ENCODE data around the gene MSMP.

Gene MSMP, protein sequence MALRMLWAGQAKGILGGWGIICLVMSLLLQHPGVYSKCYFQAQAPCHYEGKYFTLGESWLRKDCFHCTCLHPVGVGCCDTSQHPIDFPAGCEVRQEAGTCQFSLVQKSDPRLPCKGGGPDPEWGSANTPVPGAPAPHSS

DNA sequence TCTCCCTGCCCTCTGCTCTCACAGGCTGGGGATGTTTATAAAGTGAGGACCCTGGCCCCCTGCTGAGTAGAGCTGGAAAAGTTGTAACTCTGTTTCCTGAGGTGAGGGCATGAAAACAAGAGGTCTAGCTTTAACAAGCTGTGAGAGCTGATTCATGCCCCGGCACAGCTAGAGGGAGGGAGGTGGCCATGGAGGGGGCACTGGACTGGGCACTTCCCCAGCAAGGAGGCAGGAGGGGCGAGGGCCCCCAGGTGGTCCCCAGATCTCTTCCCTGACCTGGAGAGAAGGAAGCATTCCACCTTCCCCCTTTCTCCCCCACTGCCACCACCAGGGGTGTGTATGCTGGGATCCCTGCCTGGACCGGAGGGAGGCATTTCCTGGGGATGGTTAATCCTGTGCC lies at the start of gene MSMP:
Gene MSMP (minus strand): TSS at position 13 of the 400 bp plus-strand sequence. CDS start 147 bp downstream, outside the sequence.
- no peak for DNase-seq

DNA sequence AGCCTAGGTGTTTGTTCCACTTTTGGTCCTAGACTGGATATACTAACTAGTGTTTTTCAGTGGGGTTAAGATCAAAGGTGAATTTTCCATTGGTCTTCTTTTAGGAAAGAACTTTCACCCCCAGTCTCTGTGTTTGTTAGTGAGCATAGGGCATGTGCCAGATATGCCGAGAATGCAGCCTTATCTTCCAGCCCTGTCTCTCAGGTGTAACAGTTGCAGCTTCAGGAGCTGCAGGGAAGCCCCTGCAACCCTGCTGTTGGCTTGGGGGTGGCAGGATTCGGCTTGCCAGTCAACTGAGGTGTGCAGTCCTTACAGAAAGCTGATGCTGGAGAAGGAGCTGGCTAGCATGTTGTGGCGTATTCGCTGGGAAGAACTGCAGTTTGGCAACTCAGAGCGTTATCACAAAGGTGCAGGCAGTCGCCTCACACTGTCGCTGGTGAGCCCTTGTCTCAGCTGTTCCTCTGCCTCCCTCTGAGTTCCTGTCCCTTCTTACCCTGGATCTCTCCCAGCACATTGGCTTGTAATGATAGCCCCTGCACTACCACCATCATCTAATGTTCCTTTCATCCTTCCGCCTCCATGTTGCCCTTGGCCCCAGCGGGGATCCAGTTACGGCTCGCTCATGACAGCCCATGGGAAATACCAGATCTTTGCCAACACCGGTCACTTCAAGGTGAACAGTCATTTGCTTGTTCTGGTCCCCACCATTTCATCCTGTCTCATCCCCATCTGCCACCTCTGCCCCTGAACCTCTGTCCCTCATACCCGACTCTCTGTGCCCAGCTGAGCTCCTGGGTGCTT lies 47.5 kb upstream of the MSMP start:
- DNase-seq, result no peak

DNA sequence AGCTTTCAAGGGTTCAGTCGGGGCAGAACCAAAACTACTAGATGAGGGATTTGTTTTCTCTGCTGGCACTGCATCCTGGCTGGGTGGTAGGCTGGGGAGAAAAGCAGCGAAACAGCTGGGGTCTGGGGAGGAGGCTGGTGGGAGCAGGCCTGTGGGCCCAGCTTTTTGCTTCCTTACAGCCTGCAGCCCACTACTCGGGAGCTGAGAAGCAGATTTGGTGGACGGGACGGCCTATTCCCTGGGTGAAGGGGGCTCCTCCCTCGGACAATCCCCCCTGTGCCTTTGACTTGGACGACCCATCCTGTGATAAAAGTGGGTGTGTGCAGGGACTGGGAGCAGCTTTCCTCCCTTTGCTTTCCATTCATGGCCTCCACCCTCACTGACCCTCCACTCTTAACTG lies 46.5 kb upstream of the MSMP start:
- no peak for DNase-seq

DNA sequence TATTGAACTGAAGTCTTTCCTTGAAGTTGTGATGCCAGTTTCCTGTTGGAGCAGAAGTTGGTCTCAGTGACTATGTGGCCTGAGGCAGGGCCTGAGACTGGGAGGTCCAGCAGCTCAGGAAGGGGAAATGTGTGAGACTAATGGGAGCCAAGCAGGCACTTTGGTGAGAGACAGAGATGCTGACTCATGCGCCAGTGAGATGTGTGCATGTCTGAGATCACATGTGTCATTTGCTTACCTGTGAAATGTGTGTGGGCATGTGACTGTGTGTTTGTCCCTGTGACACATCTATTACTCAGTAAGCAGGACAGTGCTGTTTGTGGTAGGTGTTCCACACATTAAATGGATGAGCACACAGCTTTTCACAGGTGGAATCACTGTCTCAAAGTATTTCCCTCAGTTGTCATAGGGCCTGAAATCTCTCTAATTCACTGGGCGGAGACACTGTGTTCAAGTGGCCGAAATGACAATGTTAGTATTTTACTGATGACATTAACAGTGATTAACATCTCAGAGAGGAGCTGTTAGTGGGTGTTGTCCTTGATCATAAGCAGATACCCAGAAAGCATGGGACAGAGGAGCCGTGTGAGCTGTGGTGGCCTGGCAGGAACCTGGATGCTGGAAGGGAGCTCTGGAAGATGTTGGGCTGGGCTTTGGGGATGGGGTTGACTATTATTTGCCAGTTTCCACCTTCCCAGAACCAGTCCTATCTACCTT lies 44.7 kb upstream of the MSMP start:
- DNase-seq, result no peak

DNA sequence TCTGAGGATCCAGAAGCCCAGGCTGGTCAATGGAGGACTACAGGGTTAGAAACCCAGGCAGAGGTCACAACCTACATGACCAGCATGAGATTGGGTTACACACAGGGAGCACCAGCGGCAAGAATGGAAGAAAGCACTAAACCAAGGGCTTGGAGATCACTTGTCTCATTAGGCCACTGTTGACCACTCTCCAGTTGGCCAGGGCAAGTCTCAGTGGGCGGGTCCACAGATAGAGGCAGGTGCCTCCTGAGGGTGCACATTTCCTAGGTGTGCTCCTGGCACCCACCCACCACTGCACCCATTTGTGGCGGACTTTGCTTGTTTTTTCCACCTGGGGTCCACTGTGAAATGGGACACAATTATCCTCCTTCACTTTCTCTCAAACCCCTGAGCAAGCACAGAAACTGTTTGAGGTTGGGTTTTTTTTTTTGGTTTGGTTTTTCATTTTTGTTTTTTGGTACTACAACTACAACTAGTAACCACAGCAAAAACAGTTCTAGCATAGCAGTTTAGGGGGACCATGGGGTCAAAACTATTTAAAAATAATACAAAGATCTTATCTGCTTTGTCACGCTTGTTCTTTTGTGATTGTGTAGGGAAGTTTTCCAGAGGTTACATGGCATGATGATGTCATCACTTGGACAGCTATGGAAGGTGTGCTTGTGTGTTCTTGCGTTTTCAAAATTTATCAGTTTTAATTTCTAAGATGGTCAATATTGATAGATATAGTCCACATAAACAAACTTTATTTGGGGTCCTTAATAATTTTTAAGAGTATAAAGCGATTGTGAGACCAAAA lies 43.4 kb upstream of the MSMP start:
- DNase-seq, result no peak

DNA sequence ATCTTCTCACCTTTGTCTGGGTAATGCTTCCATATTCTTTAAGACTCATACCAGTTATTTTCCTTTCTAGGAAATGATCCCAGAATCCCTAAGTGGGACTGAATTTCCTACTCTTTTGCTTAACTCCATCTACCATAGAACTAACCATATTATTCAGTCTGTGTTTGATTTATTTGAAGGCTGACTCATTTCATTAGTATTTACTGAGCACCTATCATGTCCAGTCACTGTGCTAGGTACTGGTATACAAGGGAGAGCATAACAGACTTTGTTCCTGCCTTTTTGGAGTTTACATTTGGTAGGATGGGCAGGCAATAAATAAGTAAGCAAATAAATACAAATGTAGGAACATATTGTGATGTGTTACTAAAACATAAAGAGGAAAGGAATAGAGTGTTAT lies 41.6 kb upstream of the MSMP start:
- no peak for DNase-seq

DNA sequence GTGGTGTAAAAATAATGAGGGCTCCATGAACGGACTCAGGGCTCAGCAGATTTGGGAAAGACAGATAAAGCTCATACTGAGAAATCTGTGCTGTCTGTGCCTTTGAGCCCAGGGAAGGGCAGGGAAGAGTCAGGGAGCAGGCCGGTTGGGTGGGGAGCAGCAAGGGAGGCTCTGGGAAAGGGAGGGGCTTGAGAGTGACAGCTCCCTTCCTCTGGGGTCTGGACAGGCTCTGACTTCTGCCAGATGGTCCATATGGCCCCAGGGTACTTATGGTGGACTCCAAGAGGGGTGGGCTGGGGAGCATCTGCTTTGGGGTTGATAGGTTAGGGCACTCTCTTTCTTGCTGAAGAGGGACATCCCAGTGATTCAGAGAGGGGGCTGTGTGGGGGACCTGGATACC lies 39.4 kb upstream of the MSMP start:
- no peak for DNase-seq

DNA sequence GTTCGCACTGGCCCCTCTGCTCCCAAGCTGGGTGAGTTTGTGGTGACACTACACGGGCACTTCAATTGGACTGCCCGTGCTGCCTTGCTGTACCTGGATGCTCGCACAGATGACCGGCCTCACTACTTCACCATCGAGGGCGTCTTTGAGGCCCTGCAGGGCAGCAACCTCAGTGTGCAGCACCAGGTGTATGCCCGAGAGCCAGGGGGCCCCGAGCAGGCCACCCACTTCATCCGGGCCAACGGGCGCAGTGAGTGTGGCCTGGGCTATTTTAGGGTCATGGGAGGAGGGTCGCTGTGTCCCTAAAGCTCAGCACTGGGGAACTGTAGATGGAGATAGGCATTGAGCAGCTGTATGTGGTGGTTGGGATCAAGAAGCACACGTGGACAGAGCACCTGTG lies 38.8 kb upstream of the MSMP start:
- DNase-seq, result no peak

DNA sequence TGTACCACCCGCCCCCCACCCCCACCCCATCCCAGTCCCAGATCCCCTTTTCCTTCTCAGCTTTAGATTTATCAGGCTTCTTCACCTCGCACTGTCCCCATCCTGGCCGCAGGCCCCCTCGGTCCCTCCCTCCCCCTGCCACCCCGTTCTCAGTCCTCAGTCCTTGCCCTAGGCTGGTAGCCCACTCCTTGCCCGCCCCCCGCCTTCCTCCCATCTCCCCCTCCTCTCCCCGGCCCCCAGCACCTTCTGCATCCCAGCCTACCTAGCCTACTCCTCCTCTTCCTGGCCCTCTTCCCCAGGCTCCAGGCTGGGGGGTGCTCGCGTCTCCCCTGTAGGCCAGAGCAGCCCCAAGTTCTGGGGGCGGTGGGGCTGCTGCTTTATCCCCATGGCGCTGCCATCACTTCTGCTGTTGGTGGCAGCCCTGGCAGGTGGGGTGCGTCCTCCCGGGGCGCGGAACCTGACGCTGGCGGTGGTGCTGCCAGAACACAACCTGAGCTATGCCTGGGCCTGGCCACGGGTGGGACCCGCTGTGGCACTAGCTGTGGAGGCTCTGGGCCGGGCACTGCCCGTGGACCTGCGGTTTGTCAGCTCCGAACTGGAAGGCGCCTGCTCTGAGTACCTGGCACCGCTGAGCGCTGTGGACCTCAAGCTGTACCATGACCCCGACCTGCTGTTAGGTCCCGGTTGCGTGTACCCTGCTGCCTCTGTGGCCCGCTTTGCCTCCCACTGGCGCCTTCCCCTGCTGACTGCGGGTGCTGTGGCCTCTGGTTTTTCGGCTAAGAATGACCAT lies 38.1 kb upstream of the MSMP start:
- DNase-seq, result no peak

DNA sequence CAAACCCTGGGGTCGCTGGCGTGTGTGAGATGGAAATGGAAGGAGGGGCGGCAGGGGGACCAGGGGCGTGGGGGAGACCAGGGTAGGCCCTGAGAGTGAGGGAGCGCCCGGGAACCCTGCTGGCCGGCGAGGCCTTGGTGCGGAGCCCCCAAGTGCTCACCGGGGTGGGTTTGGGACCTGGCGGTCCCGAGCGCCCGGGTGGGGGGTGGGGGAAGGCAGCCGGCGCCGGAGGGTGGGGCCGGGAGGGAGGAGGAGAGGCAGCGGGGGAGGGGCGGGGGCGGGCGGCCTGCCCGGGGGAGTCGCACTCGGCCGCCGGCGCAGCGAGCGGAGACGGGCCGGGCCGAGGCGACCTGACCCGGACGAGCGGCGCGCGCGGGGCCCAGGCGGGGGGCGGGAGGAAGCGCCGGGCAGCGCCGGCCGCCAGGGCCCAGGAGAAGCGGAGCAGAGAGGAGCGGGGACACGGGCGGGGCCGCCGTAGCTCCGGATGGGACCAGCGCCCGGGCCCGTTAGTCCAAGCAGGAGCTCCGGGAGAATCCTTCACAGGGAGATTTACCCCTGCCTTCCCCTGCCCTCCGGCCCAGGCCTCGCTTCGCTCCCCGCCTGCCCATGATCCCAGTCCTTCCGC lies 37.3 kb upstream of the MSMP start, which contains the start of gene NPR2:
Gene NPR2 (plus strand): TSS at position 295 of the 625 bp plus-strand sequence. CDS start 818 bp downstream, outside the sequence.
- DNase-seq, result no peak

DNA sequence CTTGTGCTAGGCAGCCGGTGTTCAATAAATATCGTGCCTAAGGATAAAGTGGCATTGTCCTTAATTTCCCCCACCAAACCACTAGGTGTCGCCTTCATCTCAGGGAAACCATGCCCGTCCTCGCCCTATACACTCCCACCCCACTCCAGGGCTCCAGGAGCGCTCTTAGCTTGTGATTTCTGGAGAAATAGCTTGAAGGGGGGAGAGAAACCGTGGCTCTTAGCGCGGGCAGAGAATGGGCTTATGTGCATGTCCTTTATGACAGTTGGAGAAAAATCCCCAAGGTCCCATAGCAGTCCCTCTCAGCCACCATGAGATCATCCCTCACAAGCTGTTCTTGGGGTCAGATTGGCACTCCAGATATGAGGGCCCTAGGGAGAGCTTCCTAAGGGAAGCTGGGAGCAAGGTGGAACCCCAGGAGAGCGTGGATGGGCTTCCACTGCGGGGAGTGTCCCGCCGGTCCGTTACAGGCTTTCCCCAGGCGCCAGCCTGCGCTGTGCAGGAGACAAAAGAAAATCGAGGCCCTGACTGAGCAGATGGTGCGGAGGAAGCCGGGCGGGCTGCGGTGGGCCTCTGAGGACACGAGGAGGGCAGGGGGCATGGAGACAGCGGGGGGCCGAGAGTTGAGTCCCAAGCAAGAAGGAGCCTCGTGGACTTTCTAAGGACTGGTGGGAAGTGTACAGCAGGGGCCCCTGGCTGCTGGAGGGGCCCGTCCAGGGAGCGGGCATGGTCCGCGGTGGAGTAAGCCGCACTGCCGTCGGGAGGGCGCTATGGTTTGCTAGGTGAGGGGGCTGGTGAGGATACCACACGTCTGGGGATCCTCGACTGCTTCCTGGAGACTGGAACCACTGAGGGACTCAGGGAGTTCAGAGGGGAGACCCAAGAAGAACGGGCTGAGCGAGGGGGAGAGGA lies 36.6 kb upstream of the MSMP start:
- peak in 2 of 4 experiments; percentile 8 to 23 for DNase-seq

DNA sequence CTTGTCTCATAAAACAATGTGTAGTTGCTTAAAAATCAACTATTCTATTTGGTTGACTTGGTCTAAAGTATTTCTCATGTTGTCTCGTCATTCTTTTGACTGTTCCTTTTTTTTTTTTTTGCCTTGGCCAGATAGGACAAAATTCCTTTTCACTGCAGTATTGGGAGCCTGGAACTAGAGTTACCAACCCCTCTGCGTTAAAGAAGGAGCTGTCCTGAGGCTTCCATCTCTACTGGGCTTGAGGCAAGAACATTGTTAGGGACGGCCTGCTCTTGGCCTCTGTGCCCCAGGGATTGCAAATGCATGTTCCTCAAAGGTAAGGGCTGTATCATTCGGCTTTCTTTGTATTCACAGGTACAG lies 35.9 kb upstream of the MSMP start:
- DNase-seq, result no peak

DNA sequence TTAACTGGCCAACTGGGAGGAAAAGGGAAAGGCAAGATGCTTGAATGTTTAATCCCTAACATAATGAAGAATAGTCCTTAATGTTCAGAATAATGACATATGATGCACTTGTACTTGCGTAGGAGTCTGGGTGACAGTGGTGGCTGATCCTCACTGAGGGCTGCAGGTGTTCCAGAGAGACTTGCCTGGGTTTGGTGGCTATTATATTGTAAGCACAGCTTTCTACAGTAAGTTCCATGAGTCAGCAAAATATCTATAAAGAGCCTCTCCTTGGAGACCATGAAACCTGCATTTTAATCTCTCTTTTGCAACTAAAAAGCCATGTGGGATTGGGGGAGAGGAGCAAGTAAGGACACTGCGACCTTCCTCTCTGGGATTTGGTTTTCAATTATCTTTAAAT lies 35.5 kb upstream of the MSMP start:
- no peak for DNase-seq

DNA sequence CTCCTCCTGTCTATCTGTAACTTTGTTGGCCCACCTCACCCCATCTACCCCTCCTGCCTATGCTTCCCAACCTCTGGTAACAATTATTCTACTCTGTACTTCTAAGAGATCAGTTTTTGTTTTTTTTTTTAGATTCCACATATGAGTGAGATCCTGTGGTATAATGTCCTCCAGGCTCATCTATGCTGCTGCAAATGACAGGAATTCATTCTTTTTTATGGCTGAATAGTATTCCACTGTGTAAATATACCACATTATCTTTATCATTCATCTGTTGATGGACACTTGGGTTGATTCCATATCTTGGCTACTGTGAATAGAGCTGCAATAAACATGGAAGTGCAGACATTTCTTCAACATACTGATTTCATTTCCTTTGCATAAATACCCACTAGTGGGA lies 29.3 kb upstream of the MSMP start:
- DNase-seq, result no peak

DNA sequence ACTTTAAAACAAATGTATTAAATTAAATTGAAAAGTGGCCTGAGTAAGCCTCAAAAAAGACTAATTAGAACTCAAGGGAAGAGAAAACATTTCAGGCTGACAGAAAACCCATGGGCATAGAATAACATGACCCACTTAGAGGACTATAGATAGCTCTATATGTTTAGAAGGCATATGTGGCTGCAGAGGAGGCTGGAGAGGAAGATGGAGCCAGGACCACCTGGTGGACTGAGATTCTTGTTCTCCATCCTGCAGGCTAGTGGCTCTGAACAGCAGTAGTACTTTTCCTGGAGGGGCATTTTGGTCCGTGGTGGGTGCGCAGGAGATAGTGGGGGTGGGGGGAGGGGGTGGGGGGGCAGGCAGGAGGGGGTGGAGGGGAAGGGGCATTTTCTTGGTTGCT lies 27.0 kb upstream of the MSMP start:
- DNase-seq, result no peak

DNA sequence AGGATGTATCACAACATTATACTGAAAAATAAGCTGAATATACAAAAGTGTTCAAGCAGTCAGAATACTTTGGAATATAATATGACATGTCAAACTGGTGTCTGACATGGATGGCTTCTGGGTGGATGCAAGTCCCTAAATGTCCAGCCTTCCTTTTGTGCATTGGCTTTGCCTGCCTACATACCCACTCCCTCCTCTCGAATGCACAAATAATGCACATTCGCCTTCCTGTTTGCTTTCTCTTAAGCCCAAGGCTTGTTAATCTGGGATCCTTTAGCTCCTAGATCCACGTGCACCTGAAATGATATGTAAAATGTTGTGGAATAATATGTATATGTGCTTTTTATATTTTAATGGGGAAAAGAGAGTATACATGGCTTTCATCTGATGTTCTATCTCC lies 24.4 kb upstream of the MSMP start:
- no peak for DNase-seq

DNA sequence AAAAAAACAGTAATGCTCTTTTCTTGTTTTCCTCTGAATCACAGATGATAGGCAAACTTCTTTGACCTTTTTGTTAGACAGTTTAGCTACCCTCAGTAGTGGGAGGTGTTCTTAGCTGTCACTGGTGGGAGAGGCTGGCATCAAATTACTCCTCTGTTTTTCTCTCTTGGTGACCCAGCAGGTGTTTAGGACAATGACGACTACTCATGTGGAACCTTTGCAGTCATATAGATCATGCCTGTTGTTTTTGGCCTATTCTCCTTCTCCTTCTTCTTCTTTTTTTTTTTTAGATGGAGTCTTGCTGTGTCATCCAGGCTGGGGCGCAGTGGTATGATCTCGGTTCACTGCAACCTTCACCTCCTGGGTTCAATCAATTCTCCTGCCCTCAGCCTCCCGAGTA lies 21.9 kb upstream of the MSMP start:
- no peak for DNase-seq

DNA sequence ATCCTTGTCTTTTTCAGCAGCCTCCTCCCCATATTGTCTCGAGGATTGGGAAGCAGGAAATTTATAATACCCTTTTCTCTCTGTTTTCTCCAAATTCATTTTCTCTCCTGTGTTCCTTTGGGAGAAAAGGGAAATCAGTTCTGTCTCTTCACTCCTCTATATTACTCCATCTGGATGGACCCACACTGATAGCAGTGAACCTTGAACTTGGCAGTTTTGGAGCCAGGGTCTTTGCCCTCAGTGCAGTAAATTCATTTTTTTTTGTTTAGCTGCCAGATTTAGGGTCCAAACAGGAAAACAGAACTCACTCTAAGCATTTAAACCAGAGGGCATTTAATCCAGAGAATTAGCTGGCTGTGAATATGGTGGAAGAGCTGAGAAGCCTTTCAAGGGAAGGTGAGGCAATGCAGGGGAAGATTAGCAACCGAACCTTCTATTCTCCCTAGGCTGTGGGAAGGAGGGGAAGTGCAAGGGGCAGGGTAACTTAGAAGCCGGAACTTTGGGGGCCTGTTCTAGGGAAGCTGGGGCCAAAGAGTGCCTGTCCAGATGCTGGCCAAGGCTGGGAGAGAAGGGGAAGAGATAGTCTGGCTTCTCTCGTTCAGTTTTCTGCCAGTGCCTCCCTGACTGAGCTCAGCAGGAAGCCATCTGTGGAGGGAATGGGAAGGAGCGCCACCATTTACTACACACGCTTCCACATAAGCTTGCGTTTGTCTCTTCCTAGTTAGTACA lies 21.0 kb upstream of the MSMP start:
- no peak for DNase-seq

DNA sequence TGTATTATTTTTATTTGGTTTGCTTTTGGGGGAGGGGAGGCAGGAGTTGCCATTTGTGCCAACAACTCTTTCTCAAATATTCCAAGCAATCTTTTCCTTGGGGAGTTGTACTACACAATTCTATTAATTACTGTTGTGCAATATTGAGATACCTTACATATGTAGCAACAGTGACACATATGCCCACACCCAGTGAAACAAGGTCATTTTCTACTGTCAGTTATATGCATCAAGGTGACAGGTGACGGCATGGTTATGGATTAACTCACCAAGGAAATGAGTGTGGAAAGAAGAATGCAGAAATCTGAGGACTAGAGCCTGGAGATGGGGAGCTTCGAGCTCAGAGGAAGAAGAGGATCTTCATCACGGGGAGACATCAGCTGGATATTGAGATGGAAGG lies 17.9 kb upstream of the MSMP start:
- DNase-seq, result no peak

DNA sequence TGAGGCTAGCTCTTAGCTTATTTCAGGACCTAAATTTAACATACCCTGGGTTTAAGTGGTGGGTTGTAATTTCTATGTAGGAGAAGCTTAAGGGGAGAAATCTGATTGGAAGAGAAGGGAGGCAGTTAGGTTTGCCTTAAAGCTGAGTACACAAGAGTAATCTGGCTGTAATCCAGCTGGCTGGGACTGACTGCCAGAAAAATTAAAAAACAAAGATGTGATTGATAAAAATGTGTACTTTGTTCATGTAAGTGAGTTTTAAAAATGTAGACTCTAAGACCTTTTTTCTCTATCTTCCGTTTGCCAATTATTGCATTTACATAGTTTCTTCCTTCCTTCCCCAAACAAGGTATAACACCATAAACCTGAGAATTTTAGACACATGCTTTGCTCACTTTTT lies 17.5 kb upstream of the MSMP start:
- DNase-seq, result no peak

All from activated naive CD4-positive, alpha-beta T cell (primary cell).